PC-9 (cell line): ENCODE results near the gene SUV39H1. TPM values are rescaled to one million over a fixed set of nuclear protein-coding genes. Genes with fewer than 3 reads are reported as not detected.
"Not testable (repeated sequence)": the region's sequence is repeated elsewhere in the genome, so short reads cannot be mapped to it uniquely, and the experiment has no call there.

Experiments used
- BruUV-seq: library from RNA; stranded (reverse); fragments of 400-500 nt; replicated peaks from 2 replicates; lab custom pipeline; 2021; lab: Mats Ljungman, UMichigan
- CTCF ChIA-PET: fragments of 300-600 bp; sonication (Branson Sonifier 250); formaldehyde crosslinking; loops from one replicate; lab custom pipeline; 2022; ENCODE audit warnings: antibody characterized with exemption; lab: Charles Lee
- POLR2A ChIA-PET: fragments of 300-600 bp; sonication (Branson Sonifier 250); formaldehyde crosslinking; loops from one replicate; lab custom pipeline; 2022; ENCODE audit warnings: antibody characterized with exemption; ENCODE audit not compliant: unreplicated experiment; lab: Charles Lee
- DNase-seq, 2 experiments: peaks; one replicate each; pipeline versions ENCODE4 v3.0.0 to v3.0.0-alpha.2; 2015 to 2022; ENCODE audit warnings: mixed read lengths in 1 of 2
- H2AFZ ChIP-seq: fragments of 200-600 bp; sonication (generic); 2 replicates; pipeline ENCODE4 v1.8.1; 2017; ENCODE audit warnings: antibody characterized with exemption
- H3F3A ChIP-seq: fragments of 200-600 bp; sonication (generic); 2 replicates; pipeline ENCODE4 v1.8.1; 2017; ENCODE audit warnings: antibody characterized with exemption, mild to moderate bottlenecking, low read depth; ENCODE audit not compliant: insufficient read depth
- H3K27ac ChIP-seq: fragments of 200-600 bp; sonication (generic); 2 replicates; pipeline ENCODE4 v1.6.1; 2016; ENCODE audit warnings: mixed run types
- H3K27me3 ChIP-seq: fragments of 200-600 bp; sonication (generic); 2 replicates; pipeline ENCODE4 v1.6.1; 2016; ENCODE audit warnings: low read depth, mixed run types; ENCODE audit not compliant: insufficient read depth
- H3K36me3 ChIP-seq: fragments of 200-600 bp; sonication (generic); 2 replicates; pipeline ENCODE4 v1.6.1; 2016; ENCODE audit warnings: low read depth, mixed run types
- H3K4me1 ChIP-seq: fragments of 200-600 bp; sonication (generic); replicated peaks from 2 replicates; pipeline ENCODE4 v1.6.1; 2016; ENCODE audit warnings: mixed run types; ENCODE audit not compliant: insufficient read depth
- H3K4me2 ChIP-seq: fragments of 200-600 bp; sonication (generic); 2 replicates; pipeline ENCODE4 v1.6.1; 2017; ENCODE audit warnings: mixed run types
- H3K4me3 ChIP-seq: fragments of 200-600 bp; sonication (generic); 2 replicates; pipeline ENCODE4 v1.6.1; 2016; ENCODE audit warnings: mixed run types
- H3K79me2 ChIP-seq: fragments of 200-600 bp; sonication (generic); 2 replicates; pipeline ENCODE4 v1.6.1; 2017; ENCODE audit warnings: low read depth, mixed run types
- H3K9me2 ChIP-seq: fragments of 200-600 bp; sonication (generic); 2 replicates; pipeline ENCODE4 v1.8.1; 2017; ENCODE audit warnings: mild to moderate bottlenecking; ENCODE audit not compliant: insufficient read depth
- H3K9me3 ChIP-seq: fragments of 200-600 bp; sonication (generic); 2 replicates; pipeline ENCODE4 v1.8.1; 2016; ENCODE audit warnings: low read depth; ENCODE audit not compliant: insufficient read depth
- H4K20me1 ChIP-seq: fragments of 200-600 bp; sonication (generic); 2 replicates; pipeline ENCODE4 v1.8.1; 2017; ENCODE audit not compliant: insufficient read depth
- CTCF ChIP-seq: fragments of 200-600 bp; sonication (generic); conservative IDR thresholded peaks from 2 replicates; pipeline ENCODE4 v1.6.1; 2017; ENCODE audit warnings: mixed run types, antibody characterized with exemption, mild to moderate bottlenecking, moderate library complexity
- EZH2 ChIP-seq: fragments of 200-600 bp; sonication (generic); IDR thresholded peaks from 2 replicates; pipeline ENCODE4 v1.8.0; 2017; ENCODE audit warnings: antibody characterized with exemption, low read depth
- intact Hi-C: fragments of 100-400 bp; cut with micrococcal nuclease; formaldehyde crosslinking; loops from one replicate; pipeline ENCODE4 v1.10.0; 2022; ENCODE audit not compliant: unreplicated experiment
- total RNA-seq: library from RNA; stranded (reverse); gene quantifications from 2 replicates; pipeline ENCODE4 v1.2.3, GENCODE V29; 2021

The SUV39H1 gene
- total RNA-seq, 1 experiment from 2014 or later: 11.7 TPM

- no peaks in the 10 kb centered on the region for H3K79me2 ChIP-seq
- H3K27me3 ChIP-seq: no peaks in the 10 kb centered on the region
- no TSS peak for BruUV-seq
- H2AFZ ChIP-seq: no peak overlapping the region
- no peaks in the 10 kb centered on the region for H4K20me1 ChIP-seq
- TF ChIP-seq CTCF (no peak), EZH2 (no peak)
- no peak for DNase-seq
- H3K9me3 ChIP-seq: no peaks in the 10 kb centered on the region
- no peaks in the 10 kb centered on the region for H3K4me1 ChIP-seq
- H3K4me2 ChIP-seq: no peak overlapping the region
- CTCF ChIA-PET: no interaction called here
- H3F3A ChIP-seq: no peaks in the 10 kb centered on the region
- H3K9me2 ChIP-seq: no peaks in the 10 kb centered on the region
- H3K4me3 ChIP-seq: no peak overlapping the region
- intact Hi-C loops: no loop called here
- no peaks in the 10 kb centered on the region for H3K36me3 ChIP-seq
- POLR2A ChIA-PET: no interaction called here
- H3K27ac ChIP-seq: no peak overlapping the region
Observed at GRCh38 chrX:48681539-48682183, 14.9 kb upstream of the SUV39H1 start.

- CTCF ChIA-PET, H3K4me2 ChIP-seq, H3K4me1 ChIP-seq, BruUV-seq, H3F3A ChIP-seq, H3K4me3 ChIP-seq, H3K79me2 ChIP-seq, DNase-seq, POLR2A ChIA-PET, H2AFZ ChIP-seq, H4K20me1 ChIP-seq, intact Hi-C loops, H3K36me3 ChIP-seq, H3K27ac ChIP-seq, H3K9me2 ChIP-seq, H3K9me3 ChIP-seq, H3K27me3 ChIP-seq: not testable (repeated sequence)
Observed at GRCh38 chrX:48682795-48683194, 13.7 kb upstream of the SUV39H1 start.

DNA sequence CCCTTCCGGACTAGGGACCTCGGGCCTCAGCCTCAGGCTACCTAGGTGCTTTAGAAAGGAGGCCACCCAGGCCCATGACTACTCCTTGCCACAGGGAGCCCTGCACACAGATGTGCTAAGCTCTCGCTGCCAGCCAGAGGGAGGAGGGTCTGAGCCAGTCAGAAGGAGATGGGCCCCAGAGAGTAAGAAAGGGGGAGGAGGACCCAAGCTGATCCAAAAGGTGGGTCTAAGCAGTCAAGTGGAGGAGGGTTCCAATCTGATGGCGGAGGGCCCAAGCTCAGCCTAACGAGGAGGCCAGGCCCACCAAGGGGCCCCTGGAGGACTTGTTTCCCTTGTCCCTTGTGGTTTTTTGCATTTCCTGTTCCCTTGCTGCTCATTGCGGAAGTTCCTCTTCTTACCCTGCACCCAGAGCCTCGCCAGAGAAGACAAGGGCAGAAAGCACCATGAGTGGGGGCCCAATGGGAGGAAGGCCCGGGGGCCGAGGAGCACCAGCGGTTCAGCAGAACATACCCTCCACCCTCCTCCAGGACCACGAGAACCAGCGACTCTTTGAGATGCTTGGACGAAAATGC lies 13.0 kb upstream of the SUV39H1 start, which contains the start of gene WAS:
TSS of gene WAS (plus strand) at position 389 of the 572 bp plus-strand sequence. CDS start at position 444, 55 bp downstream.
- no peak within 1 kb of the TSS for H3K27ac ChIP-seq
- no peak for DNase-seq
- TF ChIP-seq EZH2 (no peak), CTCF (no peak)
- no peaks in the 10 kb centered on the region for H3K27me3 ChIP-seq
- ChIA-PET POLR2A (no interaction called here), CTCF (no interaction called here)
- intact Hi-C loops: no loop called here
- BruUV-seq: no TSS peak
- H3K36me3 ChIP-seq: no peaks in the 10 kb centered on the region
- no peaks in the 10 kb centered on the region for H3K4me1 ChIP-seq
- H4K20me1 ChIP-seq: no peaks in the 10 kb centered on the region
- H3K4me3 ChIP-seq: no peak within 1 kb of the TSS
- no peaks in the 10 kb centered on the region for H3K9me3 ChIP-seq
- H2AFZ ChIP-seq: no peak within 1 kb of the TSS
- H3K9me2 ChIP-seq: no peaks in the 10 kb centered on the region
- H3K79me2 ChIP-seq: no peaks in the 10 kb centered on the region
- H3K4me2 ChIP-seq: no peak within 1 kb of the TSS
- no peaks in the 10 kb centered on the region for H3F3A ChIP-seq
